Stimulated activated CD8-positive, alpha-beta memory T cell treated with anti-CD3 and anti-CD28 coated beads, Interleukin-12 subunit alpha, Interleukin-12 subunit beta, amount 100 ng/mL, for 24 hours (primary cell): ENCODE data around the gene TTLL12.

Source experiments
- DNase-seq: peaks from one replicate; pipeline ENCODE4 v3.0.0-alpha.2; 2020; ENCODE audit errors: extremely low read depth

TTLL12 gene

GRCh38 chr22:43128116-43128515 is 58.8 kb downstream of the TTLL12 start:
- DNase-seq: no peak

- no peak for DNase-seq
These were observed 59.6 kb downstream of the TTLL12 start for GRCh38 chr22:43127166-43127908.

- DNase-seq: no peak
These were observed 60.3 kb downstream of the TTLL12 start for GRCh38 chr22:43126501-43127165.

GRCh38 chr22:43118953-43119458 is 67.9 kb downstream of the TTLL12 start:
- no peak for DNase-seq

- DNase-seq: no peak
These were observed 68.7 kb downstream of the TTLL12 start for GRCh38 chr22:43118024-43118849.

GRCh38 chr22:43116932-43117331 is 70.0 kb downstream of the TTLL12 start:
- DNase-seq: no peak
